ENCODE results near the gene F2RL3. TPM values are rescaled to one million over a fixed set of nuclear protein-coding genes. Genes with fewer than 3 reads are reported as not detected.

Gene F2RL3
- polyA plus RNA-seq, 1 donor from 2014 or later, result not detected

GRCh38 chr19:16876904-16877361 lies 11.9 kb upstream of the F2RL3 start:
- Histone ChIP-seq H3K79me2 (replicated peaks; ENCODE audit: insufficient read depth, low read length) (no peaks in the 10 kb centered on the region), H3K36me3 (ENCODE audit: insufficient read depth, low read length) (no peaks in the 10 kb centered on the region), H3K9me2 (ENCODE audit: insufficient read depth, low read length) (no peaks in the 10 kb centered on the region), H3K27ac (ENCODE audit: low read length) (no peak overlapping the region), H2AFZ (ENCODE audit: low read depth, low read length) (no peak overlapping the region), H3K4me2 (ENCODE audit: low read length) (no peak overlapping the region), H3K9ac (ENCODE audit: low read length) (no peak overlapping the region), H3K4me3 (ENCODE audit: low read length) (no peak overlapping the region), H3K27me3 (ENCODE audit: insufficient read depth, low read depth, low read length) (no peaks in the 10 kb centered on the region), H3F3A (ENCODE audit: insufficient read depth, low read length, poor library complexity, severe bottlenecking) (no peaks in the 10 kb centered on the region), H4K20me1 (ENCODE audit: insufficient read depth) (no peaks in the 10 kb centered on the region), H3K9me3 (ENCODE audit: low read length) (peaks cover 5% of the 10 kb centered on the region)
- TF ChIP-seq EZH2 (IDR thresholded peaks at IDR 0.05; ENCODE audit: borderline replicate concordance, insufficient read depth, low read length, poor library complexity, severe bottlenecking), result no peak
- no peak for TF ChIP-seq TAF1 (IDR thresholded peaks at IDR 0.05; ENCODE audit: low read depth)
- TF ChIP-seq MXI1 (conservative IDR thresholded peaks at IDR 0.05; ENCODE audit: poor library complexity, severe bottlenecking), result no peak

- Histone ChIP-seq H3K4me3 (ENCODE audit: low read length) (no peak overlapping the region), H3F3A (ENCODE audit: insufficient read depth, low read length, poor library complexity, severe bottlenecking) (no peaks in the 10 kb centered on the region), H3K27ac (ENCODE audit: low read length) (no peak overlapping the region), H3K36me3 (ENCODE audit: insufficient read depth, low read length) (no peaks in the 10 kb centered on the region), H2AFZ (ENCODE audit: low read depth, low read length) (no peak overlapping the region), H3K27me3 (ENCODE audit: insufficient read depth, low read depth, low read length) (no peaks in the 10 kb centered on the region), H3K79me2 (replicated peaks; ENCODE audit: insufficient read depth, low read length) (no peaks in the 10 kb centered on the region), H3K4me2 (ENCODE audit: low read length) (no peak overlapping the region), H3K9me3 (ENCODE audit: low read length) (peaks cover 5% of the 10 kb centered on the region), H3K9ac (ENCODE audit: low read length) (no peak overlapping the region), H3K9me2 (ENCODE audit: insufficient read depth, low read length) (no peaks in the 10 kb centered on the region), H4K20me1 (ENCODE audit: insufficient read depth) (no peaks in the 10 kb centered on the region)
- TF ChIP-seq TAF1 (IDR thresholded peaks at IDR 0.05; ENCODE audit: low read depth), result no peak
- no peak for TF ChIP-seq EP300 (conservative IDR thresholded peaks at IDR 0.05; ENCODE audit: poor library complexity, severe bottlenecking)
- no peak for TF ChIP-seq POLR2AphosphoS5 (IDR thresholded peaks at IDR 0.05)
- no peak for TF ChIP-seq RAD21 (conservative IDR thresholded peaks at IDR 0.05)
- TF ChIP-seq CTCF (IDR thresholded peaks at IDR 0.05; ENCODE audit: poor library complexity, severe bottlenecking), result no peak
- TF ChIP-seq MXI1 (conservative IDR thresholded peaks at IDR 0.05; ENCODE audit: poor library complexity, severe bottlenecking), result no peak
- no peak for TF ChIP-seq REST (IDR thresholded peaks at IDR 0.05; ENCODE audit: borderline replicate concordance)
- no peak for TF ChIP-seq EZH2 (IDR thresholded peaks at IDR 0.05; ENCODE audit: borderline replicate concordance, insufficient read depth, low read length, poor library complexity, severe bottlenecking)
- TF ChIP-seq SMC3 (conservative IDR thresholded peaks at IDR 0.05; ENCODE audit: poor library complexity), result no peak
Measured at GRCh38 chr19:16877581-16877980, 11.2 kb upstream of the F2RL3 start.
